Measurements from ENCODE around the gene CDC34. TPM values are rescaled to one million over a fixed set of nuclear protein-coding genes. Genes with fewer than 3 reads are reported as not detected.

CDC34 gene
- total RNA-seq, 1 experiment from 2014 or later, result 87.4 TPM

DNA sequence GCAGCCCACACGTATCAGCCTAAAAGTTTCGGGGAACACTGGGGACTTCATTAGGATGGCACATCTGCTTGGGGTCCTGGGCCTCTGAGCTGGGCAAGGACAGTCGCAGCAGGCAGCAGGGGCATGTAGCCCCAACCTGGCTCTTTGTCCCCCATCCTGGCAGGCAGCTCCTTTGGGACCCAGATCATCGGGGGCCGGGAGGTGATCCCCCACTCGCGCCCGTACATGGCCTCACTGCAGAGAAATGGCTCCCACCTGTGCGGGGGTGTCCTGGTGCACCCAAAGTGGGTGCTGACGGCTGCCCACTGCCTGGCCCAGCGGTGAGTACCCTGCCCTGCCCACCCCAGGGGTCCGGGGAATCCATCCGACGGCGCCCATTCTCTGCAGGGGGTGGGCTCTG is 15.6 kb downstream of the CDC34 start (continued):
- TF ChIP-seq YY1 (IDR thresholded peaks at IDR 0.05; ENCODE audit: extremely low read depth, insufficient replicate concordance, low read depth, low read length) (no peak), TCF7L2 (IDR thresholded peaks at IDR 0.05; ENCODE audit: borderline replicate concordance, extremely low read depth, insufficient read depth, insufficient read length) (no peak), SIN3A (IDR thresholded peaks at IDR 0.05; ENCODE audit: low read depth) (no peak), ZFX (IDR thresholded peaks at IDR 0.05) (no peak)

DNA sequence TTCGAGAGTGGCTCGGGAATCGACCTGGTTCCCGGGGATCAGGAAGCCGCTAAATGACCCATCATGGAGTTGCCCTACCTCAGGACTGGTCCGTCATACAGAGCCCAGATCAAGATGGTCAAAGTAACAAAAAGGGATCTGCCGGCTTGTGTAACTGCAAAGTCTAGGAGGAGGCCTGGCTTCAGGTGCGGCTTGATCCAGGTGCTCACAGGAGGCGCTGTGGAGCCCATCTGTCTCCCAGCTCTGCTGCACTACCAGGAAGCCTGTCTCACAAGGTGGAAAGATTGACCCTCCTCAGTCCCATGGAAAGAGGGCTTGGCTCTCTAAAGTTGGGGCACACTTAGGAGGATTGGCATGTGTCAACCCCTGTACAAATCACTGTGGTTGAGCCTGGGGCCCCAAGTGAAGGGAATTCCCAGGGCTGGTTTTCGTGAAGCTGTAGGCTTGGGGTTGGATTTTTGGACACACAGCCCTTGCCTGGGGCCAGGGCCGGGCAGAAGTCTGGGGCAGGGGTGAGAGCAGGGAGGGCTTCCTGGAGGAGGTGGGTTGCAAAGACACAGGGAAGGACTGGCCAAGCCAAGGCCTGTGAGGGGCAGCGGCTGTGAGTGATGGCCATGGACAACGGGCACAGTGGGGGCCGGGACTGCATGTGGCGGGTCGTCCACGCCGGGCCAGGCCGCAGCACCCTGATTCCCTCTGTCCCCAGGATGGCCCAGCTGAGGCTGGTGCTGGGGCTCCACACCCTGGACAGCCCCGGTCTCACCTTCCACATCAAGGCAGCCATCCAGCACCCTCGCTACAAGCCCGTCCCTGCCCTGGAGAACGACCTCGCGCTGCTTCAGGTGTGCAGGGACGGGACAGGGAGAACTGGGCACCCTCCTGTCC is 16.5 kb downstream of the CDC34 start:
- no peaks in the 10 kb centered on the region for H4K20me1 ChIP-seq (ENCODE audit: insufficient read depth)
- ChIA-PET POLR2A (no interaction called here), RAD21 (ENCODE audit: low non-redundant PET in 1 of 2, low total read pairs in 2 of 2, uncharacterized antibody in 2 of 2, unreplicated experiment in 2 of 2) (no interaction called here), CTCF (no interaction called here)
- no peak overlapping the region for H3K4me2 ChIP-seq (ENCODE audit: low read length)
- H2AFZ ChIP-seq (ENCODE audit: low read depth, low read length, poor library complexity, severe bottlenecking), result no peak overlapping the region
- DNase-seq (ENCODE audit: low read depth, low spot score) (no peak), ATAC-seq (no peak)
- no peak overlapping the region for H3K9ac ChIP-seq (ENCODE audit: low read length)
- no peaks in the 10 kb centered on the region for H3K36me3 ChIP-seq (ENCODE audit: control insufficient read depth in 1 of 2, insufficient read depth in 2 of 2, low read length in 2 of 2)
- no TSS peak for BruUV-seq (replicated peaks)
- no peak overlapping the region for H3K4me3 ChIP-seq (replicated peaks in 1 of 2; ENCODE audit: low read depth in 1 of 2, low read length in 2 of 2)
- H3K9me3 ChIP-seq (ENCODE audit: control insufficient read depth in 1 of 2, insufficient read depth in 1 of 2, low read depth in 1 of 2, low read length in 2 of 2), result no peaks in the 10 kb centered on the region
- H3K79me2 ChIP-seq (ENCODE audit: insufficient read depth, low read length), result no peaks in the 10 kb centered on the region
- intact Hi-C loops (cut with micrococcal nuclease), result no loop called here
- peaks cover 0 to 10% of the 10 kb centered on the region in 2 experiments; a peak in 1 of 4 replicates for H3K4me1 ChIP-seq (ENCODE audit: control insufficient read depth in 1 of 2, insufficient read depth in 2 of 2, low read length in 2 of 2)
- H3K9me2 ChIP-seq (ENCODE audit: insufficient read depth), result no peaks in the 10 kb centered on the region
- no peak overlapping the region for H3K27ac ChIP-seq (ENCODE audit: low read depth, low read length)
- H3K27me3 ChIP-seq (ENCODE audit: insufficient read depth, low read length), result no peaks in the 10 kb centered on the region
- TF ChIP-seq EZH2phosphoT487 (IDR thresholded peaks at IDR 0.05; ENCODE audit: borderline replicate concordance) (no peak), POLR2A (IDR thresholded peaks at IDR 0.05; ENCODE audit: borderline replicate concordance, extremely low read depth, insufficient read depth, insufficient read length) (no peak), ZFX (IDR thresholded peaks at IDR 0.05) (no peak), JUND (IDR thresholded peaks at IDR 0.05) (no peak), SIN3A (IDR thresholded peaks at IDR 0.05; ENCODE audit: low read depth) (no peak), CBX3 (IDR thresholded peaks at IDR 0.05; ENCODE audit: low read depth) (no peak), RAD21 (IDR thresholded peaks at IDR 0.05; ENCODE audit: low read depth) (no peak), TCF7L2 (IDR thresholded peaks at IDR 0.05; ENCODE audit: borderline replicate concordance, extremely low read depth, insufficient read depth, insufficient read length) (no peak), SP1 (IDR thresholded peaks at IDR 0.05; ENCODE audit: low read depth) (no peak), YY1 (IDR thresholded peaks at IDR 0.05; ENCODE audit: extremely low read depth, insufficient replicate concordance, low read depth, low read length) (no peak), ELF1 (IDR thresholded peaks at IDR 0.05; ENCODE audit: borderline replicate concordance, low read depth) (no peak), POLR2AphosphoS5 (IDR thresholded peaks at IDR 0.05; ENCODE audit: low read depth, low read length) (no peak)
- TF ChIP-seq, protein P1, sequence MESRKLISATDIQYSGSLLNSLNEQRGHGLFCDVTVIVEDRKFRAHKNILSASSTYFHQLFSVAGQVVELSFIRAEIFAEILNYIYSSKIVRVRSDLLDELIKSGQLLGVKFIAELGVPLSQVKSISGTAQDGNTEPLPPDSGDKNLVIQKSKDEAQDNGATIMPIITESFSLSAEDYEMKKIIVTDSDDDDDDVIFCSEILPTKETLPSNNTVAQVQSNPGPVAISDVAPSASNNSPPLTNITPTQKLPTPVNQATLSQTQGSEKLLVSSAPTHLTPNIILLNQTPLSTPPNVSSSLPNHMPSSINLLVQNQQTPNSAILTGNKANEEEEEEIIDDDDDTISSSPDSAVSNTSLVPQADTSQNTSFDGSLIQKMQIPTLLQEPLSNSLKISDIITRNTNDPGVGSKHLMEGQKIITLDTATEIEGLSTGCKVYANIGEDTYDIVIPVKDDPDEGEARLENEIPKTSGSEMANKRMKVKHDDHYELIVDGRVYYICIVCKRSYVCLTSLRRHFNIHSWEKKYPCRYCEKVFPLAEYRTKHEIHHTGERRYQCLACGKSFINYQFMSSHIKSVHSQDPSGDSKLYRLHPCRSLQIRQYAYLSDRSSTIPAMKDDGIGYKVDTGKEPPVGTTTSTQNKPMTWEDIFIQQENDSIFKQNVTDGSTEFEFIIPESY (IDR thresholded peaks at IDR 0.05; ENCODE audit: extremely low read depth, insufficient replicate concordance, low read length), result no peak
- TF ChIP-seq, protein P2, sequence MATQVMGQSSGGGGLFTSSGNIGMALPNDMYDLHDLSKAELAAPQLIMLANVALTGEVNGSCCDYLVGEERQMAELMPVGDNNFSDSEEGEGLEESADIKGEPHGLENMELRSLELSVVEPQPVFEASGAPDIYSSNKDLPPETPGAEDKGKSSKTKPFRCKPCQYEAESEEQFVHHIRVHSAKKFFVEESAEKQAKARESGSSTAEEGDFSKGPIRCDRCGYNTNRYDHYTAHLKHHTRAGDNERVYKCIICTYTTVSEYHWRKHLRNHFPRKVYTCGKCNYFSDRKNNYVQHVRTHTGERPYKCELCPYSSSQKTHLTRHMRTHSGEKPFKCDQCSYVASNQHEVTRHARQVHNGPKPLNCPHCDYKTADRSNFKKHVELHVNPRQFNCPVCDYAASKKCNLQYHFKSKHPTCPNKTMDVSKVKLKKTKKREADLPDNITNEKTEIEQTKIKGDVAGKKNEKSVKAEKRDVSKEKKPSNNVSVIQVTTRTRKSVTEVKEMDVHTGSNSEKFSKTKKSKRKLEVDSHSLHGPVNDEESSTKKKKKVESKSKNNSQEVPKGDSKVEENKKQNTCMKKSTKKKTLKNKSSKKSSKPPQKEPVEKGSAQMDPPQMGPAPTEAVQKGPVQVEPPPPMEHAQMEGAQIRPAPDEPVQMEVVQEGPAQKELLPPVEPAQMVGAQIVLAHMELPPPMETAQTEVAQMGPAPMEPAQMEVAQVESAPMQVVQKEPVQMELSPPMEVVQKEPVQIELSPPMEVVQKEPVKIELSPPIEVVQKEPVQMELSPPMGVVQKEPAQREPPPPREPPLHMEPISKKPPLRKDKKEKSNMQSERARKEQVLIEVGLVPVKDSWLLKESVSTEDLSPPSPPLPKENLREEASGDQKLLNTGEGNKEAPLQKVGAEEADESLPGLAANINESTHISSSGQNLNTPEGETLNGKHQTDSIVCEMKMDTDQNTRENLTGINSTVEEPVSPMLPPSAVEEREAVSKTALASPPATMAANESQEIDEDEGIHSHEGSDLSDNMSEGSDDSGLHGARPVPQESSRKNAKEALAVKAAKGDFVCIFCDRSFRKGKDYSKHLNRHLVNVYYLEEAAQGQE (IDR thresholded peaks at IDR 0.05; ENCODE audit: low read depth), result no peak
- TF ChIP-seq, protein P3, sequence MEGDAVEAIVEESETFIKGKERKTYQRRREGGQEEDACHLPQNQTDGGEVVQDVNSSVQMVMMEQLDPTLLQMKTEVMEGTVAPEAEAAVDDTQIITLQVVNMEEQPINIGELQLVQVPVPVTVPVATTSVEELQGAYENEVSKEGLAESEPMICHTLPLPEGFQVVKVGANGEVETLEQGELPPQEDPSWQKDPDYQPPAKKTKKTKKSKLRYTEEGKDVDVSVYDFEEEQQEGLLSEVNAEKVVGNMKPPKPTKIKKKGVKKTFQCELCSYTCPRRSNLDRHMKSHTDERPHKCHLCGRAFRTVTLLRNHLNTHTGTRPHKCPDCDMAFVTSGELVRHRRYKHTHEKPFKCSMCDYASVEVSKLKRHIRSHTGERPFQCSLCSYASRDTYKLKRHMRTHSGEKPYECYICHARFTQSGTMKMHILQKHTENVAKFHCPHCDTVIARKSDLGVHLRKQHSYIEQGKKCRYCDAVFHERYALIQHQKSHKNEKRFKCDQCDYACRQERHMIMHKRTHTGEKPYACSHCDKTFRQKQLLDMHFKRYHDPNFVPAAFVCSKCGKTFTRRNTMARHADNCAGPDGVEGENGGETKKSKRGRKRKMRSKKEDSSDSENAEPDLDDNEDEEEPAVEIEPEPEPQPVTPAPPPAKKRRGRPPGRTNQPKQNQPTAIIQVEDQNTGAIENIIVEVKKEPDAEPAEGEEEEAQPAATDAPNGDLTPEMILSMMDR (IDR thresholded peaks at IDR 0.05 in 2 of 3, conservative IDR thresholded peaks at IDR 0.05 in 1 of 3; ENCODE audit: borderline replicate concordance in 1 of 3, insufficient read depth in 1 of 3, low read depth in 2 of 3, low read length in 2 of 3), result no peak
